D721Med (cell line): Measurements from ENCODE around the gene FAM13C.

ENCODE experiments used
- DNase-seq: peaks from one replicate; pipeline ENCODE4 v3.0.0; 2011; ENCODE audit warnings: low spot score; ENCODE audit not compliant: insufficient read length
- FAIRE-seq: peaks from 2 replicates; lab custom pipeline; 2011; peaks lifted over from hg19 to GRCh38; lab: Jason Lieb, UNC
- TF ChIP-seq, protein P1 (sequence below): IDR thresholded peaks from 2 replicates; pipeline ENCODE4 v1.5.1; 2012; ENCODE audit warnings: mild to moderate bottlenecking, control low read depth; ENCODE audit not compliant: insufficient read depth; ENCODE audit errors: missing control alignments

Gene FAM13C

DNA sequence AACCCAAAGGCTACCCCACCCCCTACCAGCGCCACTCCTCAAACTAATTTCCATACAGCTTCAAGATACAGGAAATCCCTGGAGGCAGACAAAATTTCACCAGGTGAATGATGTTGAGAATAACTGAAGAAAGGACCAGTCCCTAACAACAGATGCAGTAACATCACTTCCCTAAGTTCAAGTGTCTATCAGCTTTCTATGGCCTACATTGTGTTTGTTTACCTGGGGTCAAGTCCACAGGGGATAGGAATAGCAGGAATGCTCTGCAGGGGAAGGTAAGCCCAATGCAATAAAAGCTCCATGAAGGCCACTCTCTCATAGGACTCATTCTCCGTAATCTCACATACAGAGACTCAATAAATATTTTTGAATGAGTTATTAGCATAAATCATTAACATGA is 26.9 kb downstream of the FAM13C start:
- TF ChIP-seq, protein P1, sequence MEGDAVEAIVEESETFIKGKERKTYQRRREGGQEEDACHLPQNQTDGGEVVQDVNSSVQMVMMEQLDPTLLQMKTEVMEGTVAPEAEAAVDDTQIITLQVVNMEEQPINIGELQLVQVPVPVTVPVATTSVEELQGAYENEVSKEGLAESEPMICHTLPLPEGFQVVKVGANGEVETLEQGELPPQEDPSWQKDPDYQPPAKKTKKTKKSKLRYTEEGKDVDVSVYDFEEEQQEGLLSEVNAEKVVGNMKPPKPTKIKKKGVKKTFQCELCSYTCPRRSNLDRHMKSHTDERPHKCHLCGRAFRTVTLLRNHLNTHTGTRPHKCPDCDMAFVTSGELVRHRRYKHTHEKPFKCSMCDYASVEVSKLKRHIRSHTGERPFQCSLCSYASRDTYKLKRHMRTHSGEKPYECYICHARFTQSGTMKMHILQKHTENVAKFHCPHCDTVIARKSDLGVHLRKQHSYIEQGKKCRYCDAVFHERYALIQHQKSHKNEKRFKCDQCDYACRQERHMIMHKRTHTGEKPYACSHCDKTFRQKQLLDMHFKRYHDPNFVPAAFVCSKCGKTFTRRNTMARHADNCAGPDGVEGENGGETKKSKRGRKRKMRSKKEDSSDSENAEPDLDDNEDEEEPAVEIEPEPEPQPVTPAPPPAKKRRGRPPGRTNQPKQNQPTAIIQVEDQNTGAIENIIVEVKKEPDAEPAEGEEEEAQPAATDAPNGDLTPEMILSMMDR: no peak
- no peak for DNase-seq
- no peak for FAIRE-seq

DNA sequence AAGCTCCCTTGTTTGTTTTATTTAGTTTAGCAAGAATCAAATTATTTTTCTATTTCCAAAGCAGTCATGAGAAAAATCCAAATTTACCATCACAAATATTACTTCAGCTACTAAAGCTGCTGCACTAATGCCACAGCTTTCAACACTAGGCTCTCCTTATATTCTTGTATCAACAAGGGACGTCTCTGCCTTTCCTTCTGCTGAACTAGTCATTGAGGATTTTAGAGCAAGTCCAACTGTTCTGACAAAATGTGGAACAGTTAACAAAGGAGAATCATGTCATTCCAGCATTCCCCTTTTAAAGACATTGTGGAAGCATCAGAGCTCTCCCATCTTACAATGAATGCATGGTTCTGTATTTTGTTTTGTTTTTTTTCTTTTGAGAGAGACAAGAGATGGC is 28.6 kb downstream of the FAM13C start:
- TF ChIP-seq, protein P1: no peak
- DNase-seq: no peak
- FAIRE-seq: no peak

DNA sequence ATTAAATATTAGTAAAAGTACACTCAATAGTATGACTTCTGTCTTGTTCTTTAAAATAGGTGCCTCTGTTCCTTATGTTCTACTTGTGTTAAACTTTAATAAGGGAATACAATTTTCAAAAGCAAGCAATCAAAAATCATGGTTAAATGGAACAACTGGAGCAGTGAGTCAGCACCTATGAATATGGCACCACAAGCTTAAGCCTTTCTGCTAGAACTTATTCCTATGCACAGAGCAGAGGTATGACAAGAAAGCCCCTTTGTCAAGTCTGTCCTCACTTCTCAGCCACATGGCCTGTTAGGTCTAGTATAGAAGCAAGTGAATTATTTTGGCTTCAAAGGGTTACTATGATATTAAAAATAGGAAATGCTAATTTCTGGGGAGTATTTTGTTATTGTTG is 29.8 kb downstream of the FAM13C start:
- DNase-seq (no peak), FAIRE-seq (no peak)
- TF ChIP-seq, protein P1: no peak

DNA sequence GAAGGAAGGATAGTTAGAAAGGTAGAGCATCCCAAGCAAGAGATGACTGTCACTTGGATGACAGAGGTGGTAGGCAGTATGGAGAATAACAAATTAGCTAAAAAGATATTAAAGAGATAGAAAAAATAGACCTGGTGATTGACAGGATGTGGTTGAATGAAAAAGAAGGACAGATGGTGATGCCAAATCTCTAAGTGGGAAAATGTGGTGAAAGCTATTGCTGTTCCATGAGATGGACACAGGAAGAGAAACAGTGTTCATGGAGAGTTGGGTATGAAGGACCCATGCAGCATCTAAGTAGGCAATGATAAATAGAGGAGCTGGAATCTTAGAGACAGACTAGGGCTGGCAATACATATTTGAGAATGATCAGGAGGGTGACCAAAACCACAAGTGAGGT is 30.7 kb downstream of the FAM13C start:
- DNase-seq (no peak), FAIRE-seq (no peak)
- TF ChIP-seq, protein P1: no peak

DNA sequence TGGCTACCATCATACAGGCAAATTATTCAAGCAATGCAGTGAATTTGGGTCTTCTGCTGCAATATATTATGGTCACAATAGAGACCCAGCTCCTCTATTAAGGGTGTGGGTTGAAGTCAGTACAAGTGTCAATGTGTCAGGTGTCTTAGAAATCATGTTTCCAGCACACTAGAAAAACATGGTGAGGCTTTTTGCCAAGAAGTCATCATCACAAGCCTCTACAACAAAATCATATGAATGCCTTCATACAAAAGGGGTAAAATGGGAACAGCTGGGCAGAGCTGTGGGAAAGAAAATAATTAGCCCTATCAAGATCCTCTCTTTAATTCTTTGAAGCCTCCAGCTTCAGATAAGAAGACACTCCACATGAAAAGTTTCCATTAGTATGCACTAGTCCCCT is 37.2 kb downstream of the FAM13C start:
- no peak for FAIRE-seq
- DNase-seq: no peak
- TF ChIP-seq, protein P1: no peak

DNA sequence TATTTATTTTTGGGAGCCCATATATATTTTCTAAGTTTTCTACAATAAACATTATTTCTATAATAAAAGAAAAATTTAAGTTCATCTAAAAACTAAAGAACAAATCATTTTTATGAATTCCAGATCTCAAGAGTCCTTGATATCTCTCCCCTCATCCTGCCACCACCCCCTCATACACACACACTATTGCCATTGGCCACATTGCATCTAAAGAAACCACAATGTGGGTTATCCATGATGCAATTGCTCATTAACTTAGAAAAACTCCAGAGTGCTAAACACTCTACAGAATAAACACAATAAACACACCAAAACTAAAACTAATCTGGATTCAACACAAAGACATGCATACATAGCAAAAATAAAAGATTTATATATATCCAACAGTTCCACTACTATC is 37.8 kb downstream of the FAM13C start:
- TF ChIP-seq, protein P1: no peak
- DNase-seq (no peak), FAIRE-seq (no peak)

DNA sequence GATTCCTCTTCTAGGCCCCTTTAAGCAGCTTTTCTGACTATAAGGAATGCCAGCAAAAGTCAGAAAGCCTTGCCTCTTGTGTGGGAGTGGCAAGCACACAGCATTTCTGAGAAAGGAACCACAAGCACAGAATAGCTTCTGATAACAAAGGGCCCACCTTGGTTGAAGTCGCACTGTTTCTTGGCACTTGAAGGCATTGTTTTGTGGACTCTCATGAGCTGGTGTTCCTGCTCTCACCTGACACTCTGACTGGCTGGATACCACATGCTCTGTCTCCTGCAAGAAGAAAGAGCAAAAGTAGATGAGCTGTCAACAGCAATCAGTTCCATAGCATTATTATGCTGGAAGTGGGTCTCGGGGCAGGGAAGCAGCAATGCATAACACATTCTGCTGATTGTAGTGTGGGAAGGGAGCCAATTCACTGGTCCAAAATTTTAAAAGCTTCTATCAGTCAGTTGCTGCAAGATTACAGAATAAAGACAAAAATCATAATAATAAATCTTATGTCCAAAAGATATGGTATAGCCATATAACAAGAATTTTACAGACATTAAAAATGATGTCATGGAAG is 38.4 kb downstream of the FAM13C start:
- no peak for FAIRE-seq
- TF ChIP-seq, protein P1: no peak
- DNase-seq: no peak
